Prostate gland (tissue), 1 donor: ENCODE results near the gene F12.

Experiments used
- POLR2A ChIP-seq: fragments of 450-650 bp; IDR thresholded peaks from one replicate; pipeline ENCODE4 v1.6.1; 2016; ENCODE audit warnings: antibody characterized with exemption, mild to moderate bottlenecking
- POLR2AphosphoS5 ChIP-seq: sonication (generic); formaldehyde crosslinking; IDR thresholded peaks from one replicate; pipeline ENCODE4 v1.6.1; 2017; ENCODE audit warnings: antibody characterized with exemption

- TF ChIP-seq POLR2A = no peak
- no peak for TF ChIP-seq POLR2AphosphoS5
These were observed 3.4 kb upstream of the F12 start for GRCh38 chr5:177412603-177413233.
